NCI-H1105 treated with DMSO at 0.1 percent for 48 hours (cell line): ENCODE data around the gene PRKD3.

Source experiments
- DNase-seq: peaks from one replicate; lab custom pipeline; 2025; lab: John Stamatoyannopoulos, UW

The PRKD3 gene

DNA sequence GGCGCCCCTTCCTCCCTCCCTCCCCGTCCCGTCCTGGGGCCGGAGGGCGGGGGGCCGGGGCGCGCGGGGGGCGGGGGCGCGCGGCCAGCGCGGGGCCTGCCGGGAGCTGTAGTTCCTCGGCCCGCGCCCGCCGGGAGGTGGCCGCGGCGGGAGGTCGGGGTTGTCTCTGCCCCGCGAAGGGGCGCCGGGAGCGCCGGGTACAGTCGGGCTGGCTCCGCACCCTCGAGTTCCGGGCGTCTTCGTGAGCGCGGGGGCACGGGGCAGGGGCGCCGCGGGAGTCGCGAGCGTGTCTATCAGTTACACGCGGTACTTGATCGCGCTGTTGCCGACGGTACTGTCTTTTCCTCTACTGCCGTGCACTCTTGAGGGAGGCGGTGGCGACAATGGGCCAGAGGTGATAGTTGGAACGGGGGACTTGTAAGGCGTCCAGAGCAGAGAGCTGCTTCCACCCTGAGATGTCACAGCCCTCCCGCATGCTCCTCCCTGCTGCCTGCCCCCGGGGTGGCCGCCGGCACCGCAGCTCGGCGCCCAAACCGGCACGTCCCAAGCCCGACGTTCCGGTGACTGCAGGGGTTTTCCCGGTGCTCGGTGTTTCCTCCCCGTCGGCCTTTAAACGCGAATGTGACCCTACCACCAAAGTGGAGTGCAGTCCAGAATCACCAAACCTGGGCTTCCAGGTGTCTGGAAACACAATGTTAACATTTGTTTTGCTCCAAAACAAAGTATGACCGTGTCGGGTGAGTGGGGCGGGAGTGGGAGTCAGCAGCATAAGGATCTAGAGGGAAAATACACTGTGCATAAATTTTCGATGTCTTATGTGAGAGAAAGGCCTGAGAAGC is at the start of gene PRKD3:
PRKD3 (minus strand) TSS at position 48 of the 839 bp plus-strand sequence. CDS start 8,309 bp downstream, outside the sequence.
- peak; percentile 50 for DNase-seq

DNA sequence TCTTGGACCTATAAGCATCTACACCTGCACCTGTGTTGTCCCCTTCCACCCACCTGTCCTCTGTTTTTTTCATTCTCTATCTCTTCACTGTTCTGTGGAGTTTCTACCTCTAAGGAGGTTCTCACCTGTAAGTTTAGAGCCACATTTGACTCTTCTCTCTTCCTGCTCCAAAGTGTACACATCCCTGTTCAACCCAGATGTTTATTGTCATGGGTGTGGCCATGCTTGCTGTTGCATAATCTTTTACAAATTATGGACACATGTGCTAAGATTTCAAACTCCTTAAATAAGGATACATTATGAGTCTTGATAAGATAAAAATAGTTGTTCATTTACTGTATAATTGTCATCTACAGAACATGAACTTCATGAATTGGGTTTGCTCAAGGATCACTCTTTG is 47.4 kb upstream of the PRKD3 start:
- DNase-seq = no peak

DNA sequence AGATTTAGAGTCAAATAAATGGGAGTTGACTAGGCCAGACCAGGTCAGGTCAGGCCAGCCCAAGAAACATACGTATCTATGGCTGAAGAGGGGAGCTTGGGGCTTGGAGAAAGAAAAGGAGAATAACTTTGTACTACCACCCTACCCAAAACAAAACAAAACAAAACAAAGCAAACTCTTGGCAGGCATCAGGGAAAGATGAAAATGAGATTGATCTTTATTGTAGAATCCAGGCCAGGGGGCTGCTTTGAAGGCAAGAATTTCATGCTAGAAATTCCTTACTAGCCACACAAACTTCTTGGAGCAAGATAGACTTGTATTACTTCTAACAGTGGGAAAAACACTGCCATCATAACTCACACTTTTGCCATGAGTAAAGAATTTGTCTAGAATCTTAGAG is 46.0 kb upstream of the PRKD3 start:
- no peak for DNase-seq

DNA sequence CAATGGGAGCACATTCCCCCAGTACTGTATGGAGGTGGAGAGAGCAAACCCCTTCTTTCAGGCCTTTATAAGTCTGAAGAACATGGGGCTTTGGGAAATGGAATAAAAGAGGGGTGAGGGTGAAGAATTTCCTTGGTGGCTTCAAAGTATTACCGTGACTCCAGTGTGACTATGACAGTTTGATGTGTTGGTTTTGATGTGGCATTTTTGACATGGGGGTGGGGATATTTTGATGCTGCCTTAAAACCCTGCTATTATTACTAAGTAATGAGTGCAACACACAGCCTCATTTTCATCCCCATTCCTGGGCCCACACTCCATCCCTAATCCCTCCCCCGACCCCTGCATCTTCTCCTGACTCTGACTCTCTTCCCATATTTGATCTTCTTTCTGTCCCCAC is 43.4 kb upstream of the PRKD3 start:
- no peak for DNase-seq

DNA sequence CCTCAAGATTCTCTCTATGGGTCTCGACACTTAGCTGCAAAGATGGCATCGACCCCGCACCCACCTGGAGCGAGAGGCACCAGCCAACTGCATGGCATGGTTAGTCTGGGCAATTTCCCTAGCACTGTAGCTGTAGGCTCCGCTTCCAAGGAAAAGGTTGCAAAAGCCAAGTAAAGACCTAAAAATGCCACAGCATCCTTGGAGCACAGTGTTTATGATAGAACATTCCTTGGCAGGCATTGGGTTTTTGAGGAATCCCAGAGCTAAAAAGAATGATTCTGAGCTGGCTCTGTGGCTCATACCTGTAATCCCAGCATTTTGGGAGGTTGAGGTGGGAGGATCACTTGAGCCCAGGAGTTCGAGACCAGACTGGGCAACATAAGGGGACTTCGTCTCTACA is 42.7 kb upstream of the PRKD3 start:
- no peak for DNase-seq

DNA sequence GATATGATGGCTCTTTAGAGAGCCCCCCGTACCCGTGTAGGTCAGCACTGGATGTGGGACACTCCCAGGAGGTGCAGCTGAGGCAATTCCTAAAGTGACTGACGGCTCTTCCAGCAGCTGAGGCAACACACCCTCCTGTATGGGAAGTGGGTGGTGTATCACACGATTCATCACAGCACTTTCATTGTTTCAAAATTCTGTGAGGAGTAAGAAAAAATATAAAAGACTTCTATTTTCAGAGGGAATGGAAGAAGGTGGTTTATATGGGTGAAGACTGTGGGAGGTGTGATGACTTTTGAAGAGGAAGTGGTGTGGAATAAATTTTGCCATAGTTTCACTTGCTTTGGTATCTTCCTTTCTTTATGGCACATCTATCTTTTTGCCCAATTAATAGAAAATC is 42.1 kb upstream of the PRKD3 start:
- no peak for DNase-seq

DNA sequence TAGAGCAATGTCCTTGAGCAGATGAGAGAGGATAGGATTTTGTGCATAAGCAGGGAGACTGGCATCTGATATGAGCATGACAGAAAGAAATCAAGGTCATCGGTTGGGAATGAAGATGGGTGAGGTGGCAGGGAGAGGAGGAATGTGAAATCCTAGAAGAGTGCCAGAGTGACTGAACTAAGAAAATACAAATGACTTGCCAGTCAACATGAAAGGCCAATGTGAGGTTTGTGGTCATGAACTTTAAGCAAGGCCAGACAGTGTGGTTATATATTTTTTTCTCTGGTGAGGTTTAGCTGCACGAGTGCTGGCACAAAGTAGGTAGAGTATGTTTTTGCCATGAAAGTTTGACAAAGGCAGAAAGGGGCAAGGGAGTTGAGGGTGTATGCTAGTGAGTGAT is 41.0 kb upstream of the PRKD3 start:
- DNase-seq = no peak

DNA sequence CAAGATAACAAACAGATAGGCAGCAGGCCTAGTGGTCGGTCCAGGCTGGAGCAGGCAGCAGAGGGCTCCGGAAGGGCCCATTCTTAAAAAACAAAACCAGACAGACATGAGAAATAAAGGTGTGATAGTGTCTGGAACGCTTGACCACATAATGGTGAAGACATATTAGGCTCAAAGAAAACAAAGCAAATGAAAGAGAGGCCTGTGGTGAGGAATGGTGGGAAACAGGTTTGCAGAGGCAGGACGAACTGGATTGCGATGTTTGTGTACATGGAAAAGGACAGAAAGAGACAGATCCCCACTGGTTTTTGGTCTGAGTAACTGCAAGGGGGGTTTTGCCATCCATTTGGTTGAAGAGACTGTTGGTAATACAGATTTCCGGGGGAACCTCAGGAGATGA is 39.7 kb upstream of the PRKD3 start:
- DNase-seq = no peak

DNA sequence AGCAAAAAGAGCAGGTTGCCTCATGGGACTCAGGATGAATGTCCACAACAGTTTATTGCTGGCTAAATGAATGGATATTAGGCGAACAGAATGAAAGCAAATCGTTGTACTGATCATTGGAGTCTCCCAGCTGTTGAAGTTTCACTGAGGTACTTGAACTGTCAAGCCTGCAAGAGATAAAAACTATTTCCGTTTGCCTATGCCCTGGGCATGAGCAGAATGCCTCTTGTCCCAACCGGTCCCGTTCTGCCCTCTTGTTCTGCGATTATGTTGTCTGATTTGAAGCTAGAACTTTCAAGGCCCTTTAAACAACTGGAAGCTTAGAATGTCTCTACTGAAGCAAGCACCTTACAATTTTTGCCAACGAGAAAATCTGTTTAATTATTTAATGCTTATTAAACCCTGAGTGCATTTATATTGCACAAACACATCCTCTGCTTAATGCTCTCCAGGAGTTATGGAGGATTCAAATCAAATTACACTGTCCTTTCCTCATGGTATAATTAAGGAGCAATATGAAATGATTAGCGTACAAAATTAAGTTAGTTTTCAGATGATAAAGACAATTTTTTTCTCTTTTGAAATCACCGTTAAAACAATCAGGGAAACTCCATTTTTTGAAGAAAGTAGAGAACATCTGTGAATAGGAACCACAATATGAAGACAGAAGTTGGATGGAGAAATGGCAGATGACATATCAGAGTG is 37.5 kb upstream of the PRKD3 start:
- no peak for DNase-seq

DNA sequence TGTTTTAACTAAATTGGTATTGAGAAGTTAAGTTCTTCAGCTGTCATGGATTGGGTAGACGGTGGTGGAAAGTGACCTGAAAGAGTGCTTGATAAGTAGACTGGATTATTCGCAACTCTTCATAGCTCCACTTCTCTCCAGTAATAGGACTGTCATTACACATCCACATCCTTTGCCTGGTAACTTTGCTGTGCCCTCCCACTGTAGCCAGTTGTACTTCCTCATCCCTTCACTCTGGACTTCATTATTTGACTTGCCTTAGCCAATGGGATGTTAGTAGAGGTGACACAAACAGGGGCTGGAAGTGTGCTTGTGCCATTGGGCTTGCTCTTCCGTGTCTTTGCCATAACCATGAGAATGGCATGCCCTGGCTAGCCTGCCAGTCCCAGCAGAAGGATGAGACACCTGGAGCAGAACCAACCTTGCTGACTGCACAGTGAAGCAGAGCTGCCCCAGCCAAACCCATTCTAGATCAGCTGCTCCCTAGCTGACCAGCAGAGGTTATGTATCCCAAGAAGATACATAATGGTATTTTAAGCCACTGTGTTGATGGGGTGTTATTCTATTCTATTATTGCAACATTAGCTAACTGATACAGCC is 36.7 kb upstream of the PRKD3 start:
- no peak for DNase-seq

DNA sequence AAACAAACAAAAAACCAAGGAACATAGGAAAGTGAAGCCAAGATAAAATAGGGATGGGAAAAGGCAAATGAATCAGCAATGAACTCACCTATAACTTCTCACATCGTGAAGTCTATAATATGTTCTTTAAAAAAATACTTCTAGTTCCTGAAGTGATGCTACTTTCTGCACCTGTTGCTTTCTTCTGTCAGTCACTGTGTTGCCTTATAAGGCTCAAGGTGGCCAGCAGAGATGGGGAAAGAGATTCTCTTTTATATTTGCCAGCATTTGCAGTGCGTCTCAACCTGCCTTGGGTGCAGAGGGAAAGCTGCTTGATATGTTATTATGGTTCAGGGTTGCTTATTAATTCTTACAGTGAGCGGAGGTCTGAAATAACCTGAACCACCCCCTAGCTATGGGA is 33.8 kb upstream of the PRKD3 start:
- DNase-seq = no peak

DNA sequence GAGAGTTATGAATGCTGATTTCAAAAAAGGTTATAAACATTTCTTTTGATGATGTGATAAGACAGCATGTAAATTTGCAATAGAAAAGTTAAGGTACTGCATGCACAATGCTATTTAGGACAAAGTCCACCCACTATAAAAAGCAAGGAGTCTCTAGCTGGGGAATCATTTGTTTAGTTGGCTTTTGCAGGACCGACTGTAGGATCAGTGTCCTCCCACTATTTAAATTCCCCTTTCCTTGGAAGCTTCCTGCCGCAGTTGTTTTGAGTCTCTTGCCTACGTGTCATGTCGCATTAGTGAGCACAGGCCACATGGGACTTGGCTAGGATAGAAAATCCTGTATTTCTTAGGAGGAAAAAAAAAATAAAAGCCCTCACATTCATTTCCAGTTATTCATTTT is 32.9 kb upstream of the PRKD3 start:
- no peak for DNase-seq

DNA sequence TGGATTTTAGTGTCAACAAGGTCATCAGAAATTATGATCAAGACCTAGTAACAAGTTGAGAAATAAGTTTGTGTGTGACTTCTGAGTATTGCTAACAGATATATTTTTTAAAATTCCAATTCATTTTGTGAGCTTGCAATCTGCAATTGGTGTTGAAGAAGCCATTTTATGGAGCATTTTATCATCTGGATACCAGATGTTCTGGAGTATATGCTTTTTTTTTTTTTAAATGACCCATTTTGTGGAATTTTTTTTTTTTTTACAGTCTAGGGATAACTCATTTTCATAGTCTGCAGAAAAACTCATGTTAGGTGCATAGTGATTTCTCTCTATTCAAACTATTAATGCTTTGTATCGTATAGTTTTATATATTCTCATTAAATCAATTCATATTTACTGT is 32.4 kb upstream of the PRKD3 start:
- no peak for DNase-seq

DNA sequence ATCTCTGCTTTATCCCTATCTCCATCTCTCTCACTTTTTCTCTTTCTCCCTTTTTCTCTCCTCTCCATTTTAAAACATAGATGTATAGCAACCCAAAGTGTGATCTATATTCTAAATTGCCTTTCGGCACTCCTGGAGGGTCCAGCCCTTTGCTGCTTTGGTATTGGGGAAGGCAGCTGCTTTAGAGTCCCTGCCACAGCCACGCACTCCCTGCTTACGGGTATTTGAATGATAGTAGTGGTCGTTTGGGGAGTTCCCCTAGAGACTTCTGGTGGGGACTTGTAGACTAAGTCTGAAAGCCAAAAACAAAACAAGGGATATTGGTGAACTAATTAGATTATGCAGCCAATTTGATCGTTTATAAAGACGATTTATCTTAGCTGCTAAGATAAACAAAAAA is 31.7 kb upstream of the PRKD3 start:
- no peak for DNase-seq

DNA sequence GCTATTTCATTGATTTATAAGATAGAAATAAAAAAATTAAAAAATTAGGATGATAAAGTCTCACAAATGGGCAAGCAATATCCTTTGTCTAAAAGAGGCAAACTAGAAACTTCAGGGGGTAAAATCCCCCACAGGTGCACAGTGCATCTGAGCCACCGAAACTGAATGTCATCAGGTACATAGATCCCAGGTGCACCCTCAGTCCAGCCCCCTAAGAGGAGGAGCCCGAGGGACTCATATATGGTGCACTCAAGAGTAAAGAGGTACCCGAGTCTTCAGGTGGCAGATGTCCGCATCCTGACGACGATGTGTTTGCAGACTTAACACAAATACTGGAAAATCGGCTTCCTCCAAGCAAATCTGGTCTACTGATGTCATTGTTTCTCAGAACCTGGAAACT is 31.1 kb upstream of the PRKD3 start:
- no peak for DNase-seq

DNA sequence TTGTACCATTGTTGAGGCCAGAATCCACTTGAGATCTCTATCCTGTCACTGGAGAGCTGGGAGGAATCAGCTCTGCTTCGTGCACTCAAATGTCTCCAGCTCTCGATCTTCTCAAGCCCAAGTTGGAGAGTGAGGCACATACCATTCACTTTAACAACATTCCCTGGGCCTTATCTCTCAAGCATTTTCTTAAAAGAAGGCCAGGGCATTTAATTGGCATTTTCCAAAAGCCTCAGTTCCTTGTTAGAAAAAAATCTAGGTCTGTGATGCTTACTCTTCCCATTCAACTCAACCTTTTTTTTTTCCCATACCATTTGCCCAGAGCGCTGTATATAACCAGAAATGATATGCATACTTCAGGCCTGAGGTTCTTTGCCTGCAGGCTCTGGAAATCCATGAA is 29.9 kb upstream of the PRKD3 start:
- no peak for DNase-seq

DNA sequence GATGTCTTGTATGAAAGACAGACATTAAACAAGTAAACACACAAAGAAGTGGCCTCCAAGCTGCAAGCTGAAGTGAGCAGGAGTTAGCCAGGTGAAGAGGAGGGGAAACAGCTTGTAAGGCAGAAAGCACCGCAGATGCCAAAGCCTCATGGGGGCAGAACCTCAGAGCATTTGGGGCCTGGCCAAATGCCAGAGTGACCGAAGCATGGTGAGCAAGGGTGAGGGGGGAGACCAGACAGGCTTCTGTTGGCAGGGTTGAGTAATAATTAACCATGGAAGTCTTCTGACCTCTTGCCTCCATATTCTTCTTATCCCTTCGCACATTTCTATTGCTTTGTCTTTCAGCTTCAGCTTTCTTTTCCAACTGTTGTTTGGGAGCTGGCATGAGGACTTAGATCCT is 25.4 kb upstream of the PRKD3 start:
- peak; percentile 61 for DNase-seq

DNA sequence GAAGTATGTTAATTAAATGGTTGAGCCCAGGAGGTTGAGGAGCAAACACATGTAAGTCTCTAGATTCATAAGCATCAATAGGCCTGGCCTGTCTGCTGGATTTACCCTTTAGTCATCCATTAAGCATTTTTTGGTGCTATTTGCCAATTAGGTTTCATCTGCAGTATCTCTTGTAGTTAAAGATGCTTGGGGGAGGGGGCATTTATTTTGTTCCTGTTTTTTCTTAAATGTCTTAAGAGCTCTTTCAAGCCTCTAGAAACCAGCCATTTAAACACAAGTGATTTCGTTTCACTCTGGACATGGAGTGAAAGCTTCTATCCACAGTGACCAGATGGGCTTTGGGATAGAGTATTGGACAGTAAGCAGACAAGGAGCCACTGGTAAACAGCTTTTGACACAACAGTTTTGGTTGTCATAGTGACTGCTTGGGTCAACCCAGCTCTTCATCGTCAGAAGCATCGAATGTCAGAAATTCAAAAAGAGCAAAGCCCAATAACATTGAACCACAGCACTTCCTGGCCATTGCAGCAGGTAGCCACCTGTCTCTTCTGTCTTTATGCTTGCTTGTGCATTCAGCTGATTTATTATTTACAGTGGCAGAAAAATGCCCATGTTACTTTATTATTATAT is 24.7 kb upstream of the PRKD3 start:
- peak; percentile 23 for DNase-seq

DNA sequence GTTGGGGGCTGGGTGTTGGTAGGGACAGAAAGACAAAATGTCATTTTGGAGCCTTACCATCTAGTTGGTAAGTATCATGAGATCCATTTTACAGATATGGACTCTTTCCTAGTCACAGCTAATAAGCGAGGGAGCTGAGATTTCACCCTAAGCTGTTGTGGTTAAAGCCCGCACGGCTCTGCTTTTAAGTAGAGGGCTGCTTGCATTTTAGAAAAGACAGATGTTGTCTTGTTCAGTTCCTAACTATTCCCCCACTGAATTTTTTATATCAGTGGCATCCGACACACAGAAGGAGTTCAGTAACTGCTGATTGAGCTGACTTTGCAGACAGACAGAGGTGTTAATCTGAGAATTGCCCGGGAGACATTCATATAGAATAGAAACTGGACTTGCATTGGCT is 23.5 kb upstream of the PRKD3 start:
- no peak for DNase-seq

DNA sequence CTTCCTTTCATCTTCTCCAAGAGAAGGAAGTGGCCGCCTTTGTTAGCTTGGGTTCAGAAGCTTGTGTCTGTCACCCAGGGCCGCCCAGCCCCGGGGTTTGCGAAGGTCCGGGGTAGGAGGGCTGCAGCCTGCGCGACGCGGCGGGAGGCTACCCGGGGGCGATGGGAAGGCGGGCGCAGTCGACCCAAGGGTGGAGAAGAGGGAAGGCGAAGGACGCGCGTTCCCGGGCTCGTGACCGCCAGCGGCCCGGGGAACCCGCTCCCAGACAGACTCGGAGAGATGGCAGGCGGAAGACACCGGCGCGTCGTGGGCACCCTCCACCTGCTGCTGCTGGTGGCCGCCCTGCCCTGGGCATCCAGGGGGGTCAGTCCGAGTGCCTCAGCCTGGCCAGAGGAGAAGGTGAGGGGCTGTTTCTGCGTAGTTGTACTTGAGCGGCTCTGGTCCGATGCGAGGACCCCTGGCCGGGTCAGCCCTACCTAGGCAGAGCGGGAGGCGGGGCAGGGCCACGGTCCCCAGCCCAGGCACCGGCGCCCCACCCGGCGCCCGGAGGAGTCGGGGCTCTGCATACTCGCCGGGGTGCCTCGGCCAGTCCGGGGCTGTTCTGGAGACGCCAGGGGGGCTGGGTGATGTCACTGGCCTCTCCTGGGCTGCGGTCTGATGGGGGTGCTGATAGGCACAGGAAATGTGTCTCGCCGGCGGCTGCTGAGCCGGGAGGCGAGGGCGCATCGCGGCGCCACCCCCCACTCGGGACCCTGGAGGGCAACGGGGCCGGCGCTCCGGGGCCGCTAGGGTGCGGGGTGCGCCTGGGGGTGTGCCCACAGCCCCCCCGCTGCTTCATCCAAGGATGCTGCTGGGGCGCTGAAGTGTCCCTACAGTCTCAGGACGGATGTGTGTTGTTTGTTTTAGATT is 20.1 kb upstream of the PRKD3 start, which contains the start of gene QPCT:
QPCT (plus strand) TSS at position 178 of the 909 bp plus-strand sequence; CDS start at position 280, 102 bp downstream.
- DNase-seq = no peak
